GM08714 (cell line): ENCODE data around the gene HLA-DOB.

Experiments used
- H3K4me3 ChIP-seq: fragments of 200-500 bp; sonication (Bioruptor generic); 2 replicates; pipeline ENCODE4 v1.5.1; 2014; ENCODE audit warnings: mild to moderate bottlenecking, low read length, inconsistent platforms
- ZNF274 ChIP-seq: IDR thresholded peaks from 2 replicates; pipeline ENCODE4 v1.6.1; 2012; ENCODE audit warnings: mild to moderate bottlenecking, low read depth, low read length

The HLA-DOB gene

DNA sequence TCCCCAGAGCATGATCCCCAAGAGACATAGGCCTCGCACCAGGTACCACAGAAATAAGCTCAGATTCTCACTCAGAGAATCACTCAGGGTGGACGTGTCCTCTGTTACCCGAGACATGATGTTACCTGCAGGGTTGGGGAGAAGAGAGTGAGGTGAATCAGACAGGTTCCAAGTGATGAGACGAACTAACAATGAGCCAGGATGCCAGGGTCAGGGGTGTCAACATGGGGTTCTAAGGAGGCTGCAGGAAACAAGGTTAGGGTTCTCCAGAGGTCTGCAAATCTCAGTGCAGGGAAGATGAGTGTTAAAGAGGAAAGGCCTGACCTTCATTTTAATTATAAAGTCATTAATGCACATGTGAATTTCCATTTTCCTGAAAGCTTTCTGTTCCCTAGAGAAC lies 34.2 kb upstream of the HLA-DOB start:
- H3K4me3 ChIP-seq: no peak overlapping the region; the same call in 1 of the 2 replicates
- no peak for TF ChIP-seq ZNF274

DNA sequence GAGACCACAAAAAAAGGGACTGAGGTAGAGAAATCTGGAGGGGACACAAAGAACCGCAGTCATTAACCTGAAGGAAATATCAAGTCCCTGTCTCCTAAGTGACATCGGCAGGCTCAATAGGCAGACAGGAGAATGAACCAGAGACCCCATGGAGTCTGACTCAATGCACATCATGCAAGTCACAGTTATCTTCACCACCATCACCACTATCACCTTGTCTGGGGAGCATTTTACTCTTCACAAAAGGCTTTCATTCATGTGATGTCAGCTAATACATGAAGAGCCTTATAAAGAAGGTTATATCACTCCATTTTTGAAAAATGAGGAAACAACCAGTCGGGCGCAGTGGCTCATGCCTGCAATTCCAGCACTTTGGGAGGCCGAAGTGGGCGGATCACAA lies 32.3 kb upstream of the HLA-DOB start:
- H3K4me3 ChIP-seq: no peak overlapping the region
- no peak for TF ChIP-seq ZNF274

DNA sequence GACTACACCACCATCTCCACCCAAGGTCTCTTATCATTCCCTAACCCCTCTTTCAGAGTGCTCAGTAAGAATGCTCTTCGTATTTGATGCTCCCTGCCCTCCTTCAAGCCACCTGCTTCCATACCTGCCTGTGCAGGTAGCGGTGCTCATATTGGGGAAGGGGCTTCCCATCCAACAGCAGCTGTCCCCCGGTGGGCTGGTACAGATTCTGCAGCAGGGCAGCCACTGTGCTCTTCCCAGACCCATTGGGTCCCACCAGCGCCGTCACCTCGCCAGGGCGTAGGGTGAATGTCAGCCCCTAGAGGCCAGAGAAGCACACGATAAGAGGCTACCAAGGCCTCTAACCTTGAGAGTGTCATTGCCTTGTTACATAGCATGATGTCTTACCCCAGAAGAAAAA lies 31.0 kb upstream of the HLA-DOB start:
- no peak overlapping the region for H3K4me3 ChIP-seq
- no peak for TF ChIP-seq ZNF274

DNA sequence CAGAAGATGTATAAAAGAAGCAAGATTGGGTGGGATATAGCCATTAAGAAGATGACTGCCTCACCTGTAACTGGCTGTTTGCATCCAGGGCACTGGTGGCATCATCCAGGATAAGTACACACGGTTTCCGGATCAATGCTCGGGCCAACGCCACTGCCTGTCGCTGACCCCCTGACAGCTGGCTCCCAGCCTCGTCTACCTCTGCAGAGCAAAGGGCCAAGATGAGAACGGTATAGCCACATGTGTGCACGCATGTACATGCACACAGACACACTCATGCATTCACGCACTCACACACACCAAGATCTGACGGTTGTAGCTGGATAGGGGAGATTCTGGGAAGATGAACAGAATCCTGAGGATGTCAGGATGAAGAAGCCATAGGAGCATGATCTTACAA lies 30.2 kb upstream of the HLA-DOB start:
- TF ChIP-seq ZNF274: no peak
- H3K4me3 ChIP-seq: no peak overlapping the region; the same call in 1 of the 2 replicates

DNA sequence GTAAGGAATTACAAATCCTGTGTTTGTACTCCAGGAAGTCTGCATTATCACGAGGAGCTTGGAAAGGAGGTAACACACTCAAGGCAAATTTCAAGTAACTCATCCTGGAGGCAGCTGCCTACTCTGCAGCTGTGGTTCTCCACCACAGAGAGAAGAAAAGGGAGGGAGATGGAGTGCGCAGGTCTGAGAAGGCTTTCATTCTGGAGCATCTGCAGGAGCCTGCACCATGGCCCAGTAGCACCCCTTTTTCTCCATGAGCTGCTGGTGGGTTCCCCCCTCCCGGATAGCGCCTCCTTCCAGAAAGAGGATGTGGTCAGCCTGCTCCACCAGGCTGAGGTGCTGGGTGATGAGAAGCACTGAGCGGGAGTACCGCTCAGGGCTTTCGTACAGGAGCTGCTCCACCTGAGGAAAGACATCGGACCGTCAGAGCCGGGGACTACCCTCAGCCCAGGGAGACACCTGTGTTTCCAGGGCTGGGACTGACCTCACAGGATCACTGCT lies 28.6 kb upstream of the HLA-DOB start:
- H3K4me3 ChIP-seq: peak overlapping the region; percentile 71
- TF ChIP-seq ZNF274: no peak

DNA sequence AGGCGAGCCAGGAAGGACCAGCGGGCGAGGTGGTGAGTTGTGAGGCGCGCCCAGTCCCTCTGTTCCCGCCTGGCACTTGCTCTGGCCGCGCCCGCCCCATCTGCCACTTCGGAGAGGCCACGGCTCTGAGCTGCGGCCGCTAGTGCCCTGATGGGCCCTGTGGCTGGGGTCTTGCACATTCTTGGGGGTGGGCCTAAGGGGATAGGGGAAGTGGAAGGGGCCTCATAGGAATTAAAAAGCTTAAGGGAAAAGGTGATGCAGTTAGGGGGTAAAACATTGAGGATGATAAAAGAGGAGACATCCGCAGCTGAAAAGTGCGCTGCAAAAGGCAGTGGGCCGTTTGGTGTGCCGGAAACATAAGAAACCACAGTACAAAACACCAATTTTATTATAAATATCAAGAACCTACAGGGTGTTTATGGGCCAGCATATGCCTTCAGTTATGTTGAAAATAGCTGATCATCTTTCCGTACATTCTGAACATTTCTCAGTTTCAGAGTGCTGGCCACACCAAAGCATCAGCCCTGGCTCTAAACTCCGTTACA lies 28.1 kb upstream of the HLA-DOB start:
- H3K4me3 ChIP-seq: peak overlapping the region; percentile 71
- TF ChIP-seq ZNF274: no peak

DNA sequence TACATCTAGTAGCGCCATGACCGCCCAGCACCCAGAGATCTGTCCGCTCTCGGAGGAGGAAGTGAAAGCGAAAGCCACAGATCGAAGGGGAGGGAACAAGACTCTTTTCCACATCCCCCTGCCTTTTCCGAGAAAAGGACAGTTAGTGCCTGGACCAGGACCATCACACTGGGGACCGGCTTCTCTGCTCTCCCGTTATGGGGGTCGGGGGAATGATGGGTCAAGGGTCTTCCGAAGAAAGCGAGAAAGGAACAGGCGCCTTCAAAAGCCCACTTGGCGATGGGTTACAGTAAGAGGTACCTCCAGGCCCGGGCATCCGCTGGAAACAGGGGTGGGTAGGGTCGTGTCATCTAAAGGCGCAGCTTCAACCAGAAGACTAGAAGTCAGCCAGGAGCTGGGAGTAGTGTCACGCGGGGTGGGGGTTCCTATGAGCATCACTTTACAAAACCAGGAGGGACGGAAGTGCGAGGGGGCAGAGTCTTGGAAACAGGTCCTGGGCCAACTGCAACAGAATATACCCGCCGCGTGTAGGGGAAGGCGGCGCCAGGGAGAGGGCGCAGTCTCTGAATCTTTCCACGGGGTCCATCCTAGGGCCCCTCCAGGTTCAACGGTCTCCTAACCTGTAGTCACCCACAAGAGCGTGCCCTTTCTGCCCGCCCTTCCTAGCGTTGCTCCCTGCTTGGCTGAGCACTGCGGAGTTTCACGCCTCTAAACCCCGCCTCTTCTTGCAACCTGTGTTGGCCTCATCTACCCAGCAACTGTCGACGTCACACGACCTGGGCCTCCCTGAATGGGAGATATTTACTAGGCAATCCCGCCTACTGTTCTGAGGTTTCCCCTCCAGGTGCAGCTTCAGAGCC lies 27.4 kb upstream of the HLA-DOB start, which contains the start of gene PSMB8:
Gene PSMB8, minus strand, starts transcription at position 69 of the 860 bp plus-strand sequence. Its CDS starts 51 bp downstream, at position 18.
- H3K4me3 ChIP-seq: peak within 1 kb of the TSS; percentile 71
- no peak for TF ChIP-seq ZNF274

DNA sequence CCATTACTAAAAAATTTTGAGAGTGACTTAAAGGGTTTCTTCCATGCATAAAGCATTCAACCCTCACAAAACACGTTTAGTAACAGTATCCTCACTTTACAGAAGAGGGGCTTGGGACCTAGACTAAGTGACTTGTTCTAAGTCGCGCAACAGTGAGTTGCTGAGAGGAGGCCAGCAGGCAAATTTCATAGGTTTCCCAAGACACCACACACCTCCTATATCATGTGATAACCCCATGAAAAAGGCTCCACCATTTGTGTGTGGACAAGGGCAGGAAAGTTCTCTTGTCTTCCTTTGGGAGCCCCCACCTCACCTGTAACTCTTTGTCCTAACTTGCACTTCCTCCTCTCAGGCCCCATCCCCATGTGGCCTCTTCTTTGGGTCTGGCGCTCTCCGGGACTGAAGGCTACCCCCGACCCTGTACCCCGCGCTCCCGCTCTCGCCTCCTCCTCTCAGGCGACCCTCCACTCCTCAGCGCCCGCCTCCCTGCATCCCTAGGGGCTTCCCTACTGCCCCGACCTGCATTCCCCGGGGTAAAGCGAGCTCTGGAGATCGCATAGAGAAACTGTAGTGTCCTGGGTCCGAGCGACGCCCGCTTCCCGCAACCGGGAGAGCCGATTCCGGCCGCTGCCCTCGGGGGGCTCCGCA lies 26.7 kb upstream of the HLA-DOB start:
- no peak for TF ChIP-seq ZNF274
- peak overlapping the region; percentile 71 for H3K4me3 ChIP-seq

DNA sequence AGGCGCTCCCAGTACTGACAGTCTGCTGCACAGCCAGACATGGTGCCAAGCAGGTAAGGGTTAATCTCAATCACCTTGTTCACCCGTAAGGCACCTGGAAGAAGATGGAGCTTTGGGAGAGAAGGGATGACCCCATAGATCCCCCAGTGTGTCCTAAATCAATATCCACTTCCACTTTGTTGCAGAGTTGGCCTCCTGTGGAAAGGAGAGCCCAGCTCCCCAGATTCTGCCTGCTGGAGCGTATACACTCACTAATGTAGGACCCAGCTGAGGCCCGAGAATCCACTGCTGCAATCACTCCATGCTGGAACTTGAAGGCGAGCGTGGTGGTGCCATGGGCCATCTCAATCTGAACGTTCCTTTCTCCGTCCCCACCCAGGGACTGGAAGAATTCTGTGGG lies 25.9 kb upstream of the HLA-DOB start:
- TF ChIP-seq ZNF274: no peak
- peak overlapping the region; percentile 71 for H3K4me3 ChIP-seq

DNA sequence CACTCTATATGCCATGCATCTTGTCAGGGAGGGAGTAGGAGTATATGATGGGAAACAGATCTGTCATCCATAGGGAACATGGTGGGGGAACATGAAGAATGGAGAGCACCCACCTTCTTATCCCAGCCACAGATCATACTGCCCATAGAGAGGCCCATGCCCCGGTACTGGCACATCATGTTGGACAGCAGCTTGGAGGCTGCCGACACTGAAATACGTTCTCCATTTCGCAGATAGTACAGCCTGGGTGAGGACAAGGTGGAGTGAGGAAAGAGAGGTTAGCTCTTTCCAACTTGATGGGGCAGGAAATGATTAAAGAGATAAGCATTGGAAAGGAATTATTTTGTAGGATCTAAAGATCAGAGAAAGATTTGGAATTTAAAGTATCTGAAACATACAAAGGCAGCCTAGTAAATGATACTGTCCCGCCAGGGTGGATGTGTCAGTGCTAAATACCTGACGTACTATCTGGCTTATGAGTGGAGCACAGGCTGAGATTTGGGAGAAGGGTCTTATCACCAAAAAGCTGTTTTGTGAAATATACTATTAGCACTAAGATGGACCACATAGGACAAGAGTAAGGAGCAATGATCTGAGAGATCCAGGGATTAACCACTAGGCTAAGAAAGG lies 25.3 kb upstream of the HLA-DOB start:
- peak overlapping the region; percentile 71; the same call in 1 of the 2 replicates for H3K4me3 ChIP-seq
- no peak for TF ChIP-seq ZNF274

DNA sequence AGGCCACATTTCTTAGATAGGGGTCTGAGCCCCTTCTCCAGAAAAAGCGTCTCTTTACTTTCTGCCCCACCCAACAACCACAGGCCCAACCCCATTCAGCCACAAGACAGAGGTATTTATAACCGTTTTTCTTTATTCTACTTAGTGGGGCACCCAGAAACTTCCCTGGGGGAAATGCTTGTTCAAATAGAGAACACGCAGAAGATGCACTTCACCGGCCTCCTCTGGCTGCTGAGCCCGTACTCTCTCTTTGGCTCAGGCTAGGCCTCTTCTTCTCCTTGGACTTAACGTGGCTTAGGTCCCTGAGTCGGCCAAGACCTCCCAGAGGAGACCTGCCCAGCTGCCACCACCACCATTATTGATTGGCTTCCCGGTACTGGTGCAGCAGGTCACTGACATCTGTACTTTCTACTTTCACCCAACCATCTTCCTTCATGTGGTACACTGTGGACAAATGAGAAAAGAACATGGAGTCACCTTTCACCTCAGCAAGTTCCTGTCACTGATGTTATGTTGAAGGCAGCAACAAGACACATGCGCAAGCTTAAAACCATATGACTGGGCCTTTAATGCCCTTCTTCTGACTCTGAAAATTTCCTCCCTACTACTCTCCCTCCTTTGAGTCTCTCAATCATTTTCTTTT lies 23.9 kb upstream of the HLA-DOB start:
- no peak overlapping the region; the same call in 1 of the 2 replicates for H3K4me3 ChIP-seq
- TF ChIP-seq ZNF274: no peak

DNA sequence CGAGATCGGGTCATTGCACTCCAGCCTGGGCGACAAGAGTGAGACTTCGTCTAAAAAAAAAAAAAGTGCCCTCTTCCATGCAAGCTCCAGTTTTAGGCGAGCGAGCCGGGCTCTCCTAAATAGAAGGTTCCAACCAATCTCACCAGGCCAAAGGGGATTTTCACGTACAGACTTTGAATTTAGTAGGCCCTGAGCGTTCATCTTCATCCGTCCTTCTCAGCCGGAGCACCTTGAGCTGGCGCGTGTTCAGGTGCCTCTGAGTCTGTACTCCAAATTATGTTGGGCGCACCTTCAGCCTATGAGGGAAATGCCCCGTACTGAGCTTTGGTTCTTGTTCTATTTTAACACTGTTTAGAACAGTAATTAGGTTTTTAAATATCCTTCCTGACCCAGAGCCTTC lies 22.6 kb upstream of the HLA-DOB start:
- no peak overlapping the region for H3K4me3 ChIP-seq
- TF ChIP-seq ZNF274: no peak

DNA sequence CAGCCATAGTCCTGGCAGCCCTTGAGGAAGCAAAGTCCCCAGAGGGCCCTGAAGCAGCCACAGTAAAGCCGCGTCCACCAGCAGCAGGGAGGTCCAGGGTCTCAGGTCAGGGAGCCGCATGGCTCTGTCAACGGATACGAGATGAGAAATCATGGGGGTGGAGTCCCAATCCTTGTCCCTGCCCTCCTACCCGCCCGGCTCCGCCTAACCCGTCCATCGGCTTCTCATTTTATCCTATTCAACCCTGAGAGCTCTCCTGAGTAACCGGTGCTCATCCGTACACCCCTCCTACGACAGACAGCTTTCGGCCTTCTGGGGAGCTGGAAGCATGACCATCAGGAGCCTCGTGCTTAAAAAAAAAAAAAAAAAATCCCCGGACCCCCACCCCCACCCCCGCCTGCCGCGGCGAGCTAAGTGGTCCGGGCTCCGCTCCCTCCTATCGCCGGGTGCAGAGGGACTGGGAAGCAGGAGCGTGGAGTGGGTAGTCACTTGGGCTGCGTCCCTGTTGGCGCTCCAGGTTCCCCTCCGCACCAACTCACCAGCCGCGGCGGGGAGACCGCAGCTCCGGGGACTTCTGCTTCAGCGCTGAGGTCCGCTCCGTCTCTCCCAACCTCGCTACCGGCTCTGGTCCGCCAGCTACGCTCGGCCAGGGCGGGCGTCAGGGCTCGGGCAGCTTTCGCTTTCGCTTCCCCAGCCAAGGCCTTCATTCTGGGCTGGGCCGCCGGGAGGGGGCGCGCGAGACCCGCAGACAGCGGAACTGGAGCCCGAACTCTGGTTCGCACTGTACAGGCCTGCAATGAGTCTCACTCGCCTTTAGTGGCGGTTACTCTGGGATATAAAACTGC lies 21.5 kb upstream of the HLA-DOB start, which contains the start of gene TAP2:
Gene TAP2, minus strand, starts transcription at position 626 of the 845 bp plus-strand sequence. Its CDS starts 506 bp downstream, at position 120.
- TF ChIP-seq ZNF274: no peak
- peak within 1 kb of the TSS; percentile 81 for H3K4me3 ChIP-seq
